Activated naive CD4-positive, alpha-beta T cell treated with anti-CD3 and anti-CD28 coated beads, Interleukin-2, amount 10 ng/mL, durations not matched to agents 7 days and 5 days (primary cell): ENCODE measurements around the gene DNA2.
"Not testable (repeated sequence)": the region's sequence is repeated elsewhere in the genome, so short reads cannot be mapped to it uniquely, and the experiment has no call there.

ENCODE experiments used
- CTCF ChIA-PET: fragments of 350-600 bp; sonication (Branson Sonifier 250); formaldehyde crosslinking; loops from one replicate; lab custom pipeline; 2021; ENCODE audit warnings: antibody characterized with exemption; lab: Charles Lee
- DNase-seq: peaks from one replicate; pipeline ENCODE4 v3.0.0-alpha.2; 2020
- H3K27ac Mint-ChIP-seq: one replicate; pipeline ENCODE4 v1.8.0; 2021; ENCODE audit warnings: mild to moderate bottlenecking, moderate library complexity, mixed read lengths
- H3K27me3 Mint-ChIP-seq: one replicate; pipeline ENCODE4 v1.8.0; 2021; ENCODE audit warnings: mild to moderate bottlenecking, mixed read lengths
- H3K36me3 Mint-ChIP-seq: one replicate; pipeline ENCODE4 v1.8.0; 2021; ENCODE audit warnings: mixed read lengths
- H3K4me1 Mint-ChIP-seq: one replicate; pipeline ENCODE4 v1.8.0; 2021; ENCODE audit warnings: mixed read lengths
- H3K4me3 Mint-ChIP-seq: one replicate; pipeline ENCODE4 v1.8.0; 2021; ENCODE audit warnings: mild to moderate bottlenecking, moderate library complexity, mixed read lengths
- H3K9me3 Mint-ChIP-seq: one replicate; pipeline ENCODE4 v1.8.0; 2021; ENCODE audit warnings: mixed read lengths

DNA2 gene, protein sequence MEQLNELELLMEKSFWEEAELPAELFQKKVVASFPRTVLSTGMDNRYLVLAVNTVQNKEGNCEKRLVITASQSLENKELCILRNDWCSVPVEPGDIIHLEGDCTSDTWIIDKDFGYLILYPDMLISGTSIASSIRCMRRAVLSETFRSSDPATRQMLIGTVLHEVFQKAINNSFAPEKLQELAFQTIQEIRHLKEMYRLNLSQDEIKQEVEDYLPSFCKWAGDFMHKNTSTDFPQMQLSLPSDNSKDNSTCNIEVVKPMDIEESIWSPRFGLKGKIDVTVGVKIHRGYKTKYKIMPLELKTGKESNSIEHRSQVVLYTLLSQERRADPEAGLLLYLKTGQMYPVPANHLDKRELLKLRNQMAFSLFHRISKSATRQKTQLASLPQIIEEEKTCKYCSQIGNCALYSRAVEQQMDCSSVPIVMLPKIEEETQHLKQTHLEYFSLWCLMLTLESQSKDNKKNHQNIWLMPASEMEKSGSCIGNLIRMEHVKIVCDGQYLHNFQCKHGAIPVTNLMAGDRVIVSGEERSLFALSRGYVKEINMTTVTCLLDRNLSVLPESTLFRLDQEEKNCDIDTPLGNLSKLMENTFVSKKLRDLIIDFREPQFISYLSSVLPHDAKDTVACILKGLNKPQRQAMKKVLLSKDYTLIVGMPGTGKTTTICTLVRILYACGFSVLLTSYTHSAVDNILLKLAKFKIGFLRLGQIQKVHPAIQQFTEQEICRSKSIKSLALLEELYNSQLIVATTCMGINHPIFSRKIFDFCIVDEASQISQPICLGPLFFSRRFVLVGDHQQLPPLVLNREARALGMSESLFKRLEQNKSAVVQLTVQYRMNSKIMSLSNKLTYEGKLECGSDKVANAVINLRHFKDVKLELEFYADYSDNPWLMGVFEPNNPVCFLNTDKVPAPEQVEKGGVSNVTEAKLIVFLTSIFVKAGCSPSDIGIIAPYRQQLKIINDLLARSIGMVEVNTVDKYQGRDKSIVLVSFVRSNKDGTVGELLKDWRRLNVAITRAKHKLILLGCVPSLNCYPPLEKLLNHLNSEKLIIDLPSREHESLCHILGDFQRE

DNA sequence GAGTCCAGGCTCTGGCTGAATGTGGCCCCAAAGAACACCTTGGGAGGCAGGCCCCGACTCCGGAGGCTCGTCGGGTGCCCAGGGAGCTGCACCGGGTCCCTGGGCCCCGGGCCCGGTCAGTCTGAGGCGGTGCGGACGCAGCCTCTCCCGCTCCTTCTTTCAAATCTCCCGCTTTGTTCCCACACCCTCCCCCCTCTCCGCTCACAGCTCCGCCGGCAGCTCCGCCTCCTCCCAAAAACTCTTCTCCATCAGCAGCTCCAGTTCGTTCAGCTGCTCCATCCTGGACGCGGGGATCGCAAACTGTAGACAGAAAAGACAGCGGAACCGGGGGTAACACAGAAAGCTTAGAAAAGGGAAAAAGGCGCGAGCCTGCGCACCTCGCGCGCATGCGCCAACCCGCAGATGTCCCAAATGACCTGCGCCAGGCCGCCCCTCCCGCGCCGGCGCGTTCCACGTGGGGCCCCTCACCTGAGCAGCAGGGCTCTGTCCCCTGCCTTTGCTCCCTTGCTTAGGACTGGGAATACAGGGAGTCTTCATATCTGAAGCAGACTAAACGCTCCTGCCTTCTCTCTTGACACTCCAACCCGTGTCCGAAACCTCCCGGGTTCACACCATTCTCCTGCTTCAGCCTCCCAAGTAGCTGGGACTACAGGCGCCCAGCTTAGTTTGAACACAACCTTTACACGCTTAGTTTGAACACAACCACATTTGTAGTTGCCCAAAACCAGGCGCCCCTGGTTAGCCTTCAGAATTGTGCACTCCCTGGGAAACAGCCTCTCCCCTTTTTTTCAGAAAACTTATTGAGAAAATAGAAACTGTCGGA lies at the start of gene DNA2:
DNA2 (minus strand) TSS at position 388 of the 823 bp plus-strand sequence; CDS start at position 279, 109 bp downstream.
- H3K4me3 Mint-ChIP-seq, result peak within 1 kb of the TSS; percentile 91
- peak within 1 kb of the TSS; percentile 91 for H3K27ac Mint-ChIP-seq
- H3K27me3 Mint-ChIP-seq, result no peaks in the 10 kb centered on the region
- H3K4me1 Mint-ChIP-seq, result peaks cover 29% of the 10 kb centered on the region
- CTCF ChIA-PET, result interaction anchor here (1.1 to 1.3 kb wide), 2 partner anchors 123 to 426 kb away, joined by 3 read pairs; no protein-coding TSS in a partner anchor
- H3K36me3 Mint-ChIP-seq, result peaks cover 26% of the 10 kb centered on the region
- peak; percentile 83 for DNase-seq
- H3K9me3 Mint-ChIP-seq, result no peaks in the 10 kb centered on the region

DNA sequence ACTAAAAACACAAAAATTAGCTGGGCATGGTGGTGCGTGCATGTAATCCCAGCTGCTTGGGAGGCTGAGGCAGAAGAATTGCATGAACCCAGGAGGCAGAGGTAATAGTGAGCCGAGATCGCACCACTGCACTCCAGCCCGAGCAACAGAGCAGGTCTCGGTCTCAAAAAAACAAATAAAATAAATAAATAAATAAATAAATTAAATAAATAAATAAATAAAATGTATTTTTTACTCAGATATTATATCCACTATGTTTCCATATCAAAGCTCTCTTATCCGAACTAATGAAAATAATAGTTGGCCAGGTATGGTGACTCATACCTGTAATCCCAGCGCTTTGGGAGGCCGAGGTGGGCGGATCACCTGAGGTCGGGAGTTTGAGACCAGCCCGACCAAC lies 46.8 kb upstream of the DNA2 start:
- H3K9me3 Mint-ChIP-seq, H3K36me3 Mint-ChIP-seq, CTCF ChIA-PET, H3K27ac Mint-ChIP-seq, H3K4me3 Mint-ChIP-seq, H3K4me1 Mint-ChIP-seq, H3K27me3 Mint-ChIP-seq, DNase-seq: not testable (repeated sequence)

DNA sequence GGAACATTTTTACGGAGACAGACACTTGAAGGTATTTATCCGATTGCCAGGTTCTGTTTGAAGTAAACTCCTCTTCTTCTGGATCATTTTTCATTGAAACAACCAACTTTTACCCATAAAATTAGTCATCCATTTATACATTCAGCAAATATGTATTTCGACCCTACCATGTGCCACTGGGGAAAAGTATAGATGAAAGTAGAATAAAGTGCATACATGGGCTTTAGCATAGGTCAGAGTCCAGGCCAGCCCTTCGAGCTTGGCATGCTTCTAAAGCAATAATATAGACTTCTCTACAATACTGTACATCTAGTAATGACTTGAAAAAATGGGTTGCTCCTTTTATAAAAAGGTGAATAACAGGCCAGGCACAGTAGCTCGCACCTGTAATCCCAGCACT lies 45.4 kb upstream of the DNA2 start:
- Mint-ChIP-seq H3K36me3 (peaks cover 8% of the 10 kb centered on the region), H3K27ac (no peak overlapping the region)
- no peak for DNase-seq

DNA sequence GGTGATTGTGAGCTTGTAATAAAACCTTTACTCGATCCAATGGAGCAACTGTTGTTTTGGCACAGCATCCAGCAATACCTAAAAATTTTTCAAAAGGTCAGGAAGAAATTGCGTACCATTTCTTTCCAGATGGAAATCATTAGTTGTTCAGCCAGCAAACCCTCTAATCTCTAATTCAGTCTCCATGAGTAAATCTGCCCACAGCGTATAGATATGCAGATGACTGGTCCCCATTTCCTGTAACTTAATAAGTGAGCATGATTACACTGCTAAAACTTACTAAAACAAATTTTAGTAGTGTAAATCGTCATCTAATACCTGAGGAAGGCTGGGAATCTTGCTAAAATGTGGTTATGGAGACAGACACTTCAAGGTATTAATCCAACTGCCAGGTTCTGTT lies 45.0 kb upstream of the DNA2 start:
- CTCF ChIA-PET, result no interaction called here
- Mint-ChIP-seq H3K27me3 (no peaks in the 10 kb centered on the region), H3K4me1 (no peaks in the 10 kb centered on the region), H3K4me3 (no peak overlapping the region), H3K27ac (no peak overlapping the region), H3K9me3 (no peaks in the 10 kb centered on the region), H3K36me3 (peaks cover 6% of the 10 kb centered on the region)
- DNase-seq, result no peak

More for the DNA sequence above, 45.4 kb upstream of the DNA2 start:
- Mint-ChIP-seq H3K9me3 (no peaks in the 10 kb centered on the region), H3K4me1 (no peaks in the 10 kb centered on the region), H3K27me3 (no peaks in the 10 kb centered on the region), H3K4me3 (no peak overlapping the region)
- CTCF ChIA-PET, result no interaction called here

DNA sequence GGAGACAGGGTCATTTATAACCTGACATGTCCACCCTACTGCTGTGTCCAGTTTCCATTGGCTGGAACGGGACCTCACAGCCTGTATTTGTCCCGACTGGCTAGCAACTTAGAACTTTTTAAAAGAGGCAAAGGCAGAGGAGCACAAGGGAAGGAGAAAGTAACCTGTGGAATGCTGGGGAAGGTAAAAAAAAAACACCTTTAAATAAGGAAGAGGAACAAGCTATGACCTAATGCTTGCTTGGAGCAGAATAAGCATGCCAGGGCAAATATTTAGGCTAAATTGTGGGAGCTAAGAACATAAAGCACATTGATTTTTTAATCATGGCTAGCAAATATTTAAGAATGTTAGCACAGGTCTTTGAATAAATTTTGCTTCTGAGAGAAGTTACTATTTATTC lies 44.4 kb upstream of the DNA2 start:
- H3K9me3 Mint-ChIP-seq, DNase-seq, H3K27ac Mint-ChIP-seq, H3K4me1 Mint-ChIP-seq, H3K4me3 Mint-ChIP-seq, CTCF ChIA-PET, H3K27me3 Mint-ChIP-seq, H3K36me3 Mint-ChIP-seq: not testable (repeated sequence)

DNA sequence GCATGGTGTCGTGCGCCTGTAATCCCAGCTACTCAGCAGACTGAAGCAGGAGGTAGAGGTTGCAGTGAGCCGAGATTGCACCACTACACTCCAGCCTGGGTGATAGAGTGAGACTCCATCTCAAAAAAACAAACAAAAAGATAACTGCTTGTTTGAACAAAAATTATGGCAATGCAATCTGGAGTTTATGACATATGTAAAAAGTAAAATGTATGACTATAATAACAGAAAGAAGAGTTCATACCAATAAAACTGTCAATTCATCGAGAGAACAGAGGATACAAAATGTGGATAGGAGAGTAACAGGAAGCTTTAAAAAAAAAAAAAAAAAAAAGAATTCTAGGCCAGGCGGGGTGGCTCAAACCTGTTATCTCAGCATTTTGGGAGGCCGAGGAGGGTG lies 36.3 kb upstream of the DNA2 start:
- no peaks in the 10 kb centered on the region for H3K9me3 Mint-ChIP-seq

DNA sequence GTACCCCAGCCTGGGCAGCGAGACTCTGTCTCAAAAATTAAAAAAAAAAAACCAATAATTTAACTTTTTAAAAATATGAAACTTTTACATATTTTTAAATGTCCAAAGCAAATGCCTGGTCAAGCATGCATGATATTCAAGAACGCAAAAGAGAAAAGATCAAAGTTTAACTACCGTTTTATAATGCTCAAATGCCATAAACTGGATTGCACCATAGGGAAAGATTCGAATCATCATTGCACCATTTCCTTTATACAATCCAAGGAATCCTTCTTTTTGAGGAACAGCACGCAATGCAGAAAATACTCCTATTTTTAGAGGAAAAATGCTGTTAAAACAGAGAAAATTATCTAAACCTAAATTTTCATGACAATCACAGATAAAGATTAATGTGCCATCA lies 34.6 kb upstream of the DNA2 start:
- Mint-ChIP-seq H3K4me3 (no peak overlapping the region), H3K9me3 (no peaks in the 10 kb centered on the region), H3K27ac (no peak overlapping the region), H3K36me3 (peaks cover 7% of the 10 kb centered on the region), H3K27me3 (no peaks in the 10 kb centered on the region), H3K4me1 (no peaks in the 10 kb centered on the region)
- no peak for DNase-seq
- CTCF ChIA-PET, result no interaction called here

More for the DNA sequence above, 36.3 kb upstream of the DNA2 start:
- CTCF ChIA-PET, result no interaction called here
- Mint-ChIP-seq H3K36me3 (peaks cover 8% of the 10 kb centered on the region), H3K4me3 (no peak overlapping the region), H3K27me3 (no peaks in the 10 kb centered on the region), H3K4me1 (no peaks in the 10 kb centered on the region), H3K27ac (no peak overlapping the region)
- DNase-seq, result no peak

DNA sequence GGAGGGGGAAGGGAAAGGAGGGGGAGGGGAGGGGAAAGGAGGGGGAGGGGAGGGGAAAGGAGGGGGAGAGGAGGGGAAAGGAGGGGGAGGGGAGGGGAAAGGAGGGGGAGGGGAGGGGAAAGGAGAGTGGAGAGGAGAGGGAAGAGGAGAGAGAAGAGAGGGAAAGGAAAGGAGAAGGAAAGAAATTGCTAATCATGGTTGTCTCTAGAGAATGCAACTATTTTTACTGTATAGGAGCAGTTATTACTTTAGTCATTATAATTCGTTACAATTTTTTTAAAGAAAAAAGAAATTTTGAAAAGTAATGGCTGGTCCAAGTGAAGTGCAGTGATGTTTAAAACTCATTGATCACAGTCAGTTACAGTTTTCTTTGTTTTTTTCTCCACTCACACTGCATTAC lies 31.1 kb upstream of the DNA2 start:
- CTCF ChIA-PET, result no interaction called here
- Mint-ChIP-seq H3K9me3 (no peaks in the 10 kb centered on the region), H3K36me3 (peaks cover 23% of the 10 kb centered on the region), H3K27ac (no peak overlapping the region), H3K4me1 (no peaks in the 10 kb centered on the region), H3K27me3 (no peaks in the 10 kb centered on the region), H3K4me3 (no peak overlapping the region)
- DNase-seq, result no peak

DNA sequence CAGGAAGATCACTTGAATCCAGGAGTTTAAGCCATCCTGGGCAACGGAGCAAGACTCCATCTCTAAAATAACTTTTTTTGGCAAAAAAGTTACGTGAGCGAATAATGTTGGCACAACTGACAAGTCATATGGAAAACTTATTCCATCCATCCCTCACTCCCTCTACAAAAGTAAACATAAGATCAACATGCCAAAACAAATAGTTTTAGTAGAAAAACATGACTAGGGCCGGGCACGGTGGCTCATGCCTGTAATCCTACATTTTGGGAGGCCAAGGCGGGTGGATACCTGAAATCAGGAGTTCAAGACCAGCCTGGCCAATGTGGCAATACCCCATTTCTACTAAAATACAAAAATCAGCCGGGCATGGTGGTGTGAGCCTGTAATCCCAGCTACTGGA lies 29.9 kb upstream of the DNA2 start:
- H3K27ac Mint-ChIP-seq, result no peak overlapping the region
- H3K9me3 Mint-ChIP-seq, result no peaks in the 10 kb centered on the region
- CTCF ChIA-PET, result no interaction called here
- DNase-seq, result no peak
- no peaks in the 10 kb centered on the region for H3K27me3 Mint-ChIP-seq
- H3K4me1 Mint-ChIP-seq, result no peaks in the 10 kb centered on the region
- no peak overlapping the region for H3K4me3 Mint-ChIP-seq
- peaks cover 28% of the 10 kb centered on the region for H3K36me3 Mint-ChIP-seq

DNA sequence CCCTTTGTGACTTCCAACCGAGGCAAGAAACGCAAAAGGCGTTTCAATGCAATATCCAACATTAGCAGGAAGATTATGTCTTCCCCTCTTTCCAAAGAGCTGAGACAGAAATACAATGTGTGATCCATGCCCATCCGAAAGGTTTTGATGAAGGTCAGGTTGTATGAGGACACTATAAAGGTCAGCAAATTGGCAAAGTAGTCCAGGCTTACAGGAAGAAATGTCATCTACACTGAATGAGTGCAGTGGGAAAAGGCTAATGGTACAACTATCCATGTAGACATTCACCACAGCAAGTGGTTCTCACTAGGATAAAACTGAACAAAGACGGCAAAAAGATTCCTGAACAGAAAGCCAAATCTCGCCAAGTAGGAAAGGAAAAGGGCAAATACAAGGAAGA lies 27.8 kb upstream of the DNA2 start:
- no peak overlapping the region for H3K27ac Mint-ChIP-seq
- CTCF ChIA-PET, result interaction anchor here (1.5 kb wide), 1 partner anchor 10 kb away, joined by 3 read pairs; no protein-coding TSS in a partner anchor
- H3K36me3 Mint-ChIP-seq, result peaks cover 33% of the 10 kb centered on the region
- H3K9me3 Mint-ChIP-seq, result no peaks in the 10 kb centered on the region
- H3K27me3 Mint-ChIP-seq, result no peaks in the 10 kb centered on the region
- no peak overlapping the region for H3K4me3 Mint-ChIP-seq
- H3K4me1 Mint-ChIP-seq, result no peaks in the 10 kb centered on the region
- DNase-seq, result no peak

DNA sequence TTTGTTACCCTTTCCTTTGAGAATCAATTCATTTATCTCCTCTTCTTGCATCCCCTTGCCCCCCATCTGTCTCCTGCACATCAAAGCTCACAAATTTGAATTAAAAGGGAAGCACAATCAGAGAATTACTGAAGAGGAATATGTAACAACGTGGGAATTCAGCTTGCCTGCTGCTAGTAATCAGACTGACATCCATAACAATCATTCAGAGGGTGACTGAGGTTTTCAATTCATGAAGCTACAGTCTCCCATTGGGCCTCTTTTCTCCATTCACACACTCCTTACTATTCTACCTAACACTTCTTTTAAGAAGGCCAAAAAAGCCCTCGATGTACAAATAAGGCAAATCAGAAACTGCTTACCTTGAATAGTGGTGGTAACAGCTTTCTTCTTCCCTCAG lies 24.3 kb upstream of the DNA2 start:
- CTCF ChIA-PET, result no interaction called here
- no peak for DNase-seq
- H3K36me3 Mint-ChIP-seq, result peaks cover 28% of the 10 kb centered on the region
- H3K4me3 Mint-ChIP-seq, result no peak overlapping the region
- H3K27ac Mint-ChIP-seq, result no peak overlapping the region
- no peaks in the 10 kb centered on the region for H3K9me3 Mint-ChIP-seq
- no peaks in the 10 kb centered on the region for H3K4me1 Mint-ChIP-seq
- H3K27me3 Mint-ChIP-seq, result no peaks in the 10 kb centered on the region

DNA sequence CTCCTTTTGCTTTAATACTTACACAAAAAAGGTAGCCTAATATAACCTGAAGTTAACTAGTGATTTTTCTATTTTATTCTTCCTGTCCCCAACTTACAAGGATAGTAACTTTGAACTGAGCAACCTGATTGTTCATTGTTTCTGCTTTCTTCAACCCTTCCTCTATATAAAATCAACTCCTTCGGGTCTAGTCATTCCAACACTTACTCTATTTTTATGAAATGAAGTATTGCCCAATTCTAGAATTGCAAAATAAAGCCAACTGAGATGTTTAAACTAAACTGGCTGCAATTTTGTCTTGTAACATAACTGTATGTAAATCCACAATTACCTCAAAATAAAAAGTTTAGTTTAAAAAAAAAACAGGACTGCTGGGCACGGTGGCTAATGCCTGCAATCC lies 20.3 kb upstream of the DNA2 start:
- H3K36me3 Mint-ChIP-seq, result peaks cover 23% of the 10 kb centered on the region
- H3K9me3 Mint-ChIP-seq, result no peaks in the 10 kb centered on the region
- CTCF ChIA-PET, result no interaction called here
- H3K4me1 Mint-ChIP-seq, result no peaks in the 10 kb centered on the region
- no peak for DNase-seq
- no peak overlapping the region for H3K4me3 Mint-ChIP-seq
- no peak overlapping the region for H3K27ac Mint-ChIP-seq
- H3K27me3 Mint-ChIP-seq, result no peaks in the 10 kb centered on the region

DNA sequence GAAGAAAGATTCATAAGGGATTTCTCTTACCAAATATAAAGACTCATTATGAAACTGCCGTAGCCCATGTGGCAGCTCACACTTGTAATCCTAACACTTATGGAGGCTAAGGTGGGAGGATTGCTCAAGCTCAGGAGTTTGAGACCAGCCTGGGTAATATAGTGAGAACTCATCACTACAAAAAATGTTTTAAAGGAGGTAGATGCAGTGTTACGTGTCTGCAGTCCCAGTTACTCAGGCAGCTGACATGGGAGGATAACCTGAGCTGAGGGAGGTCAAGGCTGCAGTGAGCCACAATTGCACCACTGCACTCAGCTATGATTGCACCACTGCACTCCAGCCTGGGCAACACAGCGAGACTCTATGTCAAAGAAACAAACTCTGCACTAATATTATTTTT lies 18.1 kb upstream of the DNA2 start:
- H3K27ac Mint-ChIP-seq, result no peak overlapping the region
- H3K27me3 Mint-ChIP-seq, result no peaks in the 10 kb centered on the region
- peaks cover 17% of the 10 kb centered on the region for H3K36me3 Mint-ChIP-seq
- H3K4me3 Mint-ChIP-seq, result no peak overlapping the region
- CTCF ChIA-PET, result interaction anchor here (0.9 kb wide), 1 partner anchor 9 kb away, joined by 3 read pairs; no protein-coding TSS in a partner anchor
- no peaks in the 10 kb centered on the region for H3K9me3 Mint-ChIP-seq
- no peak for DNase-seq
- no peaks in the 10 kb centered on the region for H3K4me1 Mint-ChIP-seq

DNA sequence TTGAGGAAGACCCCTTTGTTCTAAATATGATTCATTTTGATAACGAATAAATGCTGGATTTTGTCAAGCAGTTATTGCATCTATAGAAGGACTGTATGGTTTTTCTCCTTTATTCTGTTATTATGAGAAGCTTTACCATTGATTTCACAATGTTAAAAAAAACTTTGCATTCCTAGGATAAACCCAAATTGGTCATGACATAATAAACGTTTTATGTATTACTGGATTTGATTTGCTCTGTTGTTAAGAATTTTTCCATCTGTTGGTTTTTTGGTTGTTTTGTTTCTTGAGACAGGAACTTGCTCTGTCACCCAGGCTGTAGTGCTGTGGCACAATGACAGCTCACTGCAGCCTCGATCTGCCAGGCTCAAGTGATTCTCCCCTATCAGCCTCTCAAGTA lies 2.2 kb upstream of the DNA2 start:
- CTCF ChIA-PET, result no interaction called here
- H3K4me1 Mint-ChIP-seq, result peaks cover 26% of the 10 kb centered on the region
- no peak for DNase-seq
- H3K36me3 Mint-ChIP-seq, result peaks cover 17% of the 10 kb centered on the region
- H3K4me3 Mint-ChIP-seq, result no peak overlapping the region
- no peak overlapping the region for H3K27ac Mint-ChIP-seq
- no peaks in the 10 kb centered on the region for H3K9me3 Mint-ChIP-seq
- no peaks in the 10 kb centered on the region for H3K27me3 Mint-ChIP-seq
